ENCODE measurements around the gene NRAP. TPM values are rescaled to one million over a fixed set of nuclear protein-coding genes. Genes with fewer than 3 reads are reported as not detected.

The NRAP gene
- total RNA-seq, 2 donors from 2014 or later = not detected

DNA sequence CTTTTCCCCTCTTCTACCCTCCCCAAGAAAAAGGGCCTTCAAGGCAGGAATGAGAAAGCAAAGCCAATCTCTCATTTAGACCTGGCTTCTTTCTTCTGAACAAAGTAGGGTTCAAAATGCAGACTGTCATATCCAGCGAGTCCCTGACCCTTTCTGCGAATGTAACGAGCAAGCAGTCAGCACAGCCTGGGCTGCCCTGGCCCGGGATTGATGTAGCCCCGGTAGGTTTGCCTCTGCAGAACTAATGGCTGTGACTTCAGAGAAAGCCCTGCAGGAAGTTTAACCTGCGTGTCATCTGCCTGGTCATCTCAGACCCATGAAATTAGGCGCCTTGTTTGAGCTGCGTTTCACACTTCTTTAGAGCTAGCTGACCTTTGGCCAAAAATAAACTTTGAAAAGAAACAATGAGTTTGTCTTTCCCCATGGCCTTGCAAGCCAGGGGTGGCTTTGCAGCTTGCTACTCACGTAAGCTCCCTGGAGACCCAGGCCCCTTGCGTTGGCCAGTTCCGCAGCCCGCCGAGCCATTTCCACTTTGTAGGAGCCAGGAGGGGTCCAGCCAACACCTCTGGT, 74.6 kb downstream of the NRAP start:
- H3K36me3 ChIP-seq (replicated peaks in 1 of 2; ENCODE audit: insufficient read depth in 1 of 2, low read depth in 2 of 2) = no peaks in the 10 kb centered on the region

DNA sequence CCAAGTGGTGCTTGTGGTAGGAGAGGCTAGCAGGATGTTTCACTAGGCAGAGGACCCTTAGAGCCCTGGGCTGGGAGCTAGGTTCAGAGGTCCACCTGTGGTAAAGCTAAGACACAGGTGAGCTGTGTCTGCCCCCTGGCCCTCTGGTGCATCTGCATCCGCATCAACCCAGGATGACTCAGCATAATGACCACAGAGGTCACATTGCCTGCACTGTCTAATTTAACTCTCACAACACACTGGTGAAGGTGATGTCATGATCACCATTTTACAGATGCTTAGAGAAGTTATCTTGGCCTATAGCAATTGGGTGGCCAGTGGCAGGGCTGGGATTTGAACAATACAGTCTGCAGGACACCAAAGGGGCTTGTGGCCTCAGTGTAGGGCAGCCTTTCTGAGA, 77.9 kb downstream of the NRAP start:
- ATAC-seq = no peak
- no peak overlapping the region for H3K27ac ChIP-seq
- no peaks in the 10 kb centered on the region for H3K4me1 ChIP-seq
- 72 to 83% methylated on average over 1 of the region's 1 CpG for WGBS, 2 donors
- H3K36me3 ChIP-seq (replicated peaks in 1 of 2; ENCODE audit: insufficient read depth in 1 of 2, low read depth in 2 of 2) = no peaks in the 10 kb centered on the region
- TF ChIP-seq POLR2A (IDR thresholded peaks at IDR 0.05) = no peak
- DNase-seq = no peak
- H3K9me3 ChIP-seq = no peaks in the 10 kb centered on the region
- H3K27me3 ChIP-seq = no peaks in the 10 kb centered on the region
- intact Hi-C loops (cut with DNase I) = no loop called here
- H3K4me3 ChIP-seq = no peak overlapping the region

More for the DNA sequence above, 74.6 kb downstream of the NRAP start:
- no peak for ATAC-seq
- H3K4me1 ChIP-seq = no peaks in the 10 kb centered on the region
- intact Hi-C loops (cut with DNase I) = no loop called here
- no peaks in the 10 kb centered on the region for H3K9me3 ChIP-seq
- TF ChIP-seq CTCF (IDR thresholded peaks at IDR 0.05) (no peak), POLR2A (IDR thresholded peaks at IDR 0.05) (no peak)
- no peak overlapping the region for H3K4me3 ChIP-seq
- no peak for DNase-seq
- 81% methylated on average over 13 of the region's 13 CpGs for WGBS, 2 donors
- no peaks in the 10 kb centered on the region for H3K27me3 ChIP-seq
- H3K27ac ChIP-seq = no peak overlapping the region

GRCh38 chr10:113583571-113583970, 80.3 kb downstream of the NRAP start:
- intact Hi-C loops (cut with DNase I) = no loop called here
- DNase-seq (no peak), ATAC-seq (no peak)
- Histone ChIP-seq H3K4me3 (no peak overlapping the region), H3K27me3 (no peaks in the 10 kb centered on the region), H3K27ac (no peak overlapping the region), H3K9me3 (no peaks in the 10 kb centered on the region), H3K36me3 (replicated peaks in 1 of 2; ENCODE audit: insufficient read depth in 1 of 2, low read depth in 2 of 2) (no peaks in the 10 kb centered on the region), H3K4me1 (no peaks in the 10 kb centered on the region)
- WGBS, 2 donors = 57 to 71% methylated on average over 3 of the region's 3 CpGs
- TF ChIP-seq CTCF (IDR thresholded peaks at IDR 0.05) (no peak), POLR2A (IDR thresholded peaks at IDR 0.05) (no peak)

DNA sequence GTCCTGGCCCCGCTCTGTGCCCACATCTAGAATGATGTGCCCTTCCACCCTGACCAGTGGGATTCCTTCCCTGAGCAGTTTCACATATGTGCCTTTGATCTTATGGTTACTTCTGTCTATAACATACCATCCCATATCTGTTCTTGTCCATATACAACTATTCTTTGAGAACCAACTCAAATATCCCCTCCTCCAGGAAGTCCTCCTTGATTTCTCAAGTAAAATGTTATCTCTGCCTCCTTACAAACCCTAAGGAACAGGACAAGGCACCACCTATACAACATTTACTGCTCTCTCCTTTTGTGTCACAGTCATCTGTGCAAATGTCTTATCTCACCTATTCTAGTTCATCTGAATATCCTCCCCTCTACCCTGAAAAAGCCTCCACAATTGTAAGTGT, 82.7 kb downstream of the NRAP start:
- intact Hi-C loops (cut with DNase I) = no loop called here
- ATAC-seq (no peak), DNase-seq (no peak)
- Histone ChIP-seq H3K27ac (no peak overlapping the region), H3K9me3 (no peaks in the 10 kb centered on the region), H3K4me3 (no peak overlapping the region), H3K27me3 (no peaks in the 10 kb centered on the region), H3K36me3 (replicated peaks in 1 of 2; ENCODE audit: insufficient read depth in 1 of 2, low read depth in 2 of 2) (no peaks in the 10 kb centered on the region), H3K4me1 (no peaks in the 10 kb centered on the region)
- TF ChIP-seq POLR2A (IDR thresholded peaks at IDR 0.05) = no peak
- no peak for TF ChIP-seq CTCF (IDR thresholded peaks at IDR 0.05)
- 88 to 95% methylated on average over 1 of the region's 1 CpG for WGBS, 2 donors

GRCh38 chr10:113578773-113579172, 85.1 kb downstream of the NRAP start:
- 86 to 100% methylated on average over 1 of the region's 1 CpG for WGBS, 2 donors
- Histone ChIP-seq H3K36me3 (replicated peaks in 1 of 2; ENCODE audit: insufficient read depth in 1 of 2, low read depth in 2 of 2) (no peaks in the 10 kb centered on the region), H3K4me1 (no peaks in the 10 kb centered on the region), H3K4me3 (no peak overlapping the region), H3K27me3 (no peaks in the 10 kb centered on the region), H3K27ac (no peak overlapping the region), H3K9me3 (no peaks in the 10 kb centered on the region)
- intact Hi-C loops (cut with DNase I) = no loop called here
- ATAC-seq = no peak
- DNase-seq = no peak
- TF ChIP-seq CTCF (IDR thresholded peaks at IDR 0.05) (no peak), POLR2A (IDR thresholded peaks at IDR 0.05) (no peak)
